ENCODE results near the gene HENMT1.
A peak's percentile ranks its signal among the peaks of the same experiment; 100 is the strongest.
"Not testable (repeated sequence)": the region's sequence is repeated elsewhere in the genome, so short reads cannot be mapped to it uniquely, and the experiment has no call there.

Gene HENMT1

DNA sequence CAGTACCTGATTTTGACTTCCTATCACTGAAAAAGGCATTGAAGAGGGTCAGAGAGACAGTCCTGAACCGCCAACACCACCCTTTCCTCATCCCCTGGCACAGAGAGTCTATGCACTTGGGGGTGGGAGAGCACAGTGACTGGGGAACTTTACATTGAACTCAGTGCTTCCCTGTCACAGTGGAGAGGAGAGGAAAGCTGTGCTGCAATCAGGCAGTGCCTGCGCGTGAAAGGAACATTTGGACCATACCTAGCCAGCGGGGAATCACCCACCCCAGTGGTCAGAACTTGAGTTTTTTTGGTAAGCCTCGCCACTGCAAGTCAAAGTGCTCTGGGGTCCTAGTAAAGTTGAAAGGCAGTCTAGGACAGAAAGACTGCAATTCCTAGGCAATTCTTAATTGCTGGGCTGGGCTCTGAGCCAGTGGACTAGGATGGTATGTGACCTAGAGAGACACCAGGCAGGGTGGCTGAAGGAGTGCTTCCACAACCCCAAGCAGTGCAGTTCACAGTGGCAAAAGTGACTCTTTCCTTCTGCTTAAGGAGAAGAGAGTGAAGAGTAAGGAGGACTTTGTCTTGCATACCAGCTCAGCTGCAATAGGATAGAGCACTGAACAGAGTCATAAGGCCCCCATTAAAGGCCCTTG is 9.4 kb upstream of the HENMT1 start:
- DNase-seq (ENCODE audit: low spot score): no peak

DNA sequence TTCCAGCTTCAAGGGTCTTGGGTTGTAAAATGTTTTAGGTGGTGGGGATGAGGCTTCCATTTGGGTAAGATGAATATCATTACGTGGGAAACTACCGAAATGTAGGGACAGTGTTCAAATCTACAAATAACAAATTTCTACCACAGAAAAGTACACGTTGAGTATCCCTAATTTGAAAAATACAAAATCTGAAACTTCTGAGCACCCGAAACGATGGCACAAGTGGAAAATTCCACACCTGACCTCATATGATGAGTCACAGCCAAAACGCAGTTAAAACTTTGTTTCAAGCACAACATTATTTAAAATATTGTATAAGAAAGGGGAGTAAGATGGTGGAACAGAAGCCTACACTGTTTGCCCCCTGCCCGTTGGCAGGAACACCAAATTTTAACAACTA is 8.8 kb upstream of the HENMT1 start:
- no peak for DNase-seq (ENCODE audit: low spot score)

DNA sequence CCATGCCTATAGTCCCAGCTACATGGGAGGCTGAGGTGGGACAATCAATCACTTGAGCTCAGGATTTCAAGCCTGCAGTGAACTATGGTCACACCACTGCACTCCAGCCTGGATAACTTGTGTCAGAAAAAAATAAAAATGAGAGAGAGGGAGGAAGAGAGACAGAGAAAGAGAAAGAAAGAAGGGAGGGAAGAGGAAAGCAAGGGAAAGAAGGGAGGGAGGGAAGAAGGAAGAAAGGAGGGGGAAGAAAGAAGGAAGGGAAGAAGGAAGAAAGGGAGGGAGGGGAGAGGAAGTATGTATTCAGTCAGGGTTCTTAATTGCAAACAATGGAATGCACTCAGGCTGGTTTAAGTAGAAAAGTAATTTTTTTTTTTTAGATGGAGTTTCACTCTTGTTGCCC is 7.9 kb upstream of the HENMT1 start:
- no peak for DNase-seq (ENCODE audit: low spot score)

DNA sequence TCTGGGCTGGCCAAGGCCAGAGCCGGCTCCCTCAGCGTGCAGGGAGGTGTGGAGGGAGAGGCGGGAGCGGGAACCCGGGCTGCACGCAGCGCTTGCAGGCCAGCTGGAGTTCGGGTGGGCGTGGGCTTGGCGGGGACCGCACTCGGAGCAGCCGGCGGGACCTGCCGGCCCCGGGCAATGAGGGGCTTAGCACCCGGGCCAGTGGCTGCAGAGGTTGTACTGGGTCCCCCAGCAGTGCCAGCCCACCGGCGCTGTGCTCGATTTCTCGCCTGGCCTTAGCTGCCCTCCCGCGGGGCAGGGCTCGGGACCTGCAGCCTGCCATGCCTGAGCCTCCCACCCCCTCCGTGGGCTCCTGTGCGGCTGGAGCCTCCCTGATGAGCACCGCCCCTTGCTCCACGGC is 6.5 kb upstream of the HENMT1 start:
- DNase-seq (ENCODE audit: low spot score): not testable (repeated sequence)

DNA sequence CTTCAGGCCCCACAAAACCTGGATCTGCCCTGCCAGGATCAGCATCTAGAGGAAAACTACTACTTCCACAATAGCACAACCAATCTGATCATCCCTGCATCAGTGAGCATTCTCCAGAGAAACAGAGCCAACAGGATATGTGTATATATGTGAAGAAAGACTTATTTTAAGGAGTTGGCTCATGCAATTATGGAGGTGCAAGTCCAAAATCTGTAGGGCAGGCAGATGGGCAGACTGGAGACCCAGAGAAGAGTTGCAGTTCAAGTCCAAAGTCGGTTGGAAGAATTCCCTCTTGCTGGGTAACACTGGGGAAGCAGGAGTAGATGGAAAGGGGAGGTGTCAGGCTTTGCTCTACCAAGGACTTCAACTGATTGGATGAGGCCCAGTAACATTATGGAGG is 4.9 kb upstream of the HENMT1 start:
- no peak for DNase-seq (ENCODE audit: low spot score)

DNA sequence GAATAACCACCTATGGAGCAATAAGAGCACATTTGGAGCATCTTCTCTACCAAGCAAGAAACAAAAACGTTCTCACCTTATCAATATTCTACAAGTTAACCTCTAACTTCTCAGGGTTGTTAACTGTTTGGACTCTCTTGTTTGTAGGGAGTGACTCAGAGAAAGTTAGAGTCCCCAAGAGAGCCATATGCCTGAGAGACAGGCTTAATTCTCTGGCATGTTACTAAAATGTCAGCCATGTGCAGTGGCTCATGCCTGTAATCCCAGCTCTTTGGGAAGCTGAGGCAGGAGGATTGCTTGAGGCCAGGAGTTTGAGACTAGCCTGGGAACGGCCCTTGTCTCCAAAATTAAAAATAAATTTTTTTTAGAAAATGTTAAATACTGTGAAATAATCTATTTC is 4.2 kb upstream of the HENMT1 start:
- DNase-seq (ENCODE audit: low spot score): no peak

DNA sequence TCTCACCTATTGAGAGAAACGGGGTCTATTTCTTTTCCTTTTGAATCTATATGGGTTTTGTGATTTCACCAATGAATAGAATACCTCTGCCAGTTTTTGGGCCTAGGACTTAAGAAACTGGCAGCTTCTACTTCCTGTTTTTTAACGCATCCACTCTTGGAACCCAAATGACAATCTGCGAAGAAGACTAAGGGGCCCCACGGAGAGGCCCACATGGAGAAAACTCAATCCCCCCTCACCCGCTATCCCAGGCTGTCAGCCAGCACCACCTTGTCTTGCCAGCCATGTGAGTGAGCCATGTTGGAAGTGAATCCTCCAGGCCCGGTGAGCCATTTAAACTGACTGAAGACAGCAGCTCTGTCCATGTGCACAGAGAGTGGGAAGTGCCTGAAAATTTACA is 3.6 kb upstream of the HENMT1 start:
- DNase-seq (ENCODE audit: low spot score): no peak

DNA sequence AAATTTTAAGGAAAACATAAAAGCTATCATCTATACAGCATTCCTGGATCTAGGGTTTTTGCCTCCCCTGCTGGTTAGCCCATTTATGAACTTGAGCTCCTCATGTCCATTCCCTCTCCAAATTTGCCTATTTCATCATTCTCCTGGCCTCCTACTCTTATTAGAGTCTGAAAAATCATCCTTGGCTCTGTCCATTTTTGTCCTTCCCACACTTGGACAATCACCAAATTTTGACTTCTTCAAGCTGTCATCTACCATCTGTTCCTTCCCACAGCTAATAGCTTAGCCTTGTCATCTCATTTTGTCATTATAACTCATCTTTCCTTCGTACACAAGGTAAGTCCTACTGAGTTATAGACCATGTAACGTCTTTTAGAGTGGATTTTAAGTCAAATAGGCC is 2.2 kb upstream of the HENMT1 start:
- DNase-seq (ENCODE audit: low spot score): no peak

DNA sequence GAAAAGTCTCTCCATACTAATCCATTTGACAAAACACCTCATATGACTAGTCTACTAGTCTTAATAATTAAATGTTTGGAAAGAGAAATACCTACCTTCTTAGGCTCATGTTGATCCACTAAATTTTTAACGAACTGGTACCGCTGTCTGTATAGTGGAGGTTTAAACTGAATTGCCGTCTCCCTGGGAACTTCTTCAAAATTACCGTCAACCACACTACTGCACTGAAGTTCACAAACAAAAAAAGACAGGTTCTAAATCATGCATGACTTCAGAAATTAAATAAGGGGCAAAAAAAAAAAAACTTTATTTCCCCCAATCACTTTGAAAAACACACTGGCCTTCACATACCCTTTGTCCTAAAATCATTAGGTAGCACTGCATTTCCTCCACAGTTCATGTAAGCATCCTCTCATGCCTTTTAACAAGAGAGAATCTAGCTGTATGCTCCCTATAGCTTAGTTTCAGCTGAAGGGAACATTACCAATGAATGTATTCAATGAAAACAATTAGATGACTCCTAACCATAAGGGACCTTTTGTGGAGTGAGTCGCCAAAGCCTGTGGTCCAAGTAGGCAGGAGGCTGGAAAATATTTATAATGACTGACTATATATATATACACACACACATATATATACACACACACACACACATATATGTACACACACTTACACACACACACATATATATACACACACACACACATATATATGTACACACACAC is 3.4 kb downstream of the HENMT1 start:
- DNase-seq (ENCODE audit: low spot score): no peak

DNA sequence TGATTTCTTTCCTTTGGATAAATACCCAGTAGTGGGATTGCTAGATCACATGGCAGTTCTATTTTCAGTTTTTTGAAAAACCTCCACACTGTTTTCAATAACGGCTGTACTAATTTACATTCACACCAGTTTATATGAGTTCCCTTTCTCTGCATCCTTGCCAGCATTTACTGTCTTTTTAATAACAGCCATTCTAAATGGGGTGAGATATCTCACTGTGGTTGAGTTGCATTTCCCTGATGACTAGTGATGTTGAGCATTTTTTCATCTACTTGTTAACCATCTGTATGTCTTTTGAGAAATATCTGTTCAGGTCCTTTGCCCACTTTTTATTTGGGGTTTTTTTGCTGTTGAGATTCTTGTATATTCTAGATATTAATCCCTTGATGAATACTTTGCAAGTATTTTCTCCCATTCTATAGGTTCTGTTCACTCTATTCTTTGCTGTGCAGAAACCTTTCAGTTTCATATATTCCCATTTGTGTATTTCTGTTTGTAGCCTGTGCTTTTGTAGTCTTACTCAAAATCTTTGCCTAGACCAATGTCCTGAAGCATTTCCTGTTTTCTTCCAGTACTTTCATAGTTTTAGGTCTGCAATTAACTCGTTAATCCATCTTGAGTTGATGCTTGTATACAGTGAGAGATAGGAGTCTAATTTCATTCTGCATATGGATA is 7.3 kb downstream of the HENMT1 start:
- no peak for DNase-seq (ENCODE audit: low spot score)

DNA sequence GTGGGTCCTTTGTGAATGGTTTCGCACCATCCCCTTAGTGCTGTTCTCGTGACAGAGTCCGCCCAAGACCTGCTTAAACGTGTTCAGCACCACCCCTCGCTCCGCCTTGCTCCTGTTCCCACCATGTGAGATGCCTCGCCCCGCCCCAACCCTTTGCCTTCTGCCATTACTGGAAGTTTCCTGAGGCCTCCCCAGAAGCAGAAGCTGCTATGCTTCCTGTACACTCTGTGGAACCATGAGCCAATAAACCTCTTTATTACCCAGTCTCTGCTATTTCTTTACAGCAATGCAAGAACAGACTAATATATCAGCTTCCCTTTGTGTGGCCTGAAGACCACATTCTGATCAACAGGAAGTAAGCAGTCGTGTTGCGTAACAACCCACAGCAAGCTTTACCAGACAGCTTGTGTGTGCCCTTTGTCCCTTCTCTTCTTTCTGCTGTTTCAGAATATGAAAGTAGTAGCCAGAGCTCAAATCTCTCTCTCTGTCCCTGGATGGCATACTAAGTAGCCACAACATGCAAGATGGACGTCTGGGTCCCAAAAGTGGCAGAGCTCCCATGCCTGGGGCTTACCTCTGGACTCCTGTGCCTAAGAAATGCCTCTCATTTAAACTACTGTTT is 14.1 kb downstream of the HENMT1 start:
- DNase-seq (ENCODE audit: low spot score): no peak

DNA sequence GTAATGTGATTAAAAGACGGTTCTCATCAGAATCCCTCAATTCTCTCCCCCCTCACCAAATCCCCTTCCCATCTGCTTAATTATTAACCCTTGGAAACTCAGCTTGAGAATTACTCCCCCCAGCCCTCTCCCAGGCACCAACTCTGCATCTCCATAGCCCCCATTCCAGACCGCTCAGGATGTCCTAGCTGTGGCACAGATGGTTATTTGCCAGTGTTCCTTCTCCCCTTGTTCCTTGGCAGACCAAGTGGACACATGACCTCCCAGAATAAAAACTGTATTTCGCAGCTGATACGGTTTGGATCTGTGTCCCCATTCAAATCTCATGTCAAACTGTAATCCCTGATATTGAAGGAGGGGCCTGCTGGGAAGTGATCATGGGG is 14.6 kb downstream of the HENMT1 start:
- no peak for DNase-seq (ENCODE audit: low spot score)

DNA sequence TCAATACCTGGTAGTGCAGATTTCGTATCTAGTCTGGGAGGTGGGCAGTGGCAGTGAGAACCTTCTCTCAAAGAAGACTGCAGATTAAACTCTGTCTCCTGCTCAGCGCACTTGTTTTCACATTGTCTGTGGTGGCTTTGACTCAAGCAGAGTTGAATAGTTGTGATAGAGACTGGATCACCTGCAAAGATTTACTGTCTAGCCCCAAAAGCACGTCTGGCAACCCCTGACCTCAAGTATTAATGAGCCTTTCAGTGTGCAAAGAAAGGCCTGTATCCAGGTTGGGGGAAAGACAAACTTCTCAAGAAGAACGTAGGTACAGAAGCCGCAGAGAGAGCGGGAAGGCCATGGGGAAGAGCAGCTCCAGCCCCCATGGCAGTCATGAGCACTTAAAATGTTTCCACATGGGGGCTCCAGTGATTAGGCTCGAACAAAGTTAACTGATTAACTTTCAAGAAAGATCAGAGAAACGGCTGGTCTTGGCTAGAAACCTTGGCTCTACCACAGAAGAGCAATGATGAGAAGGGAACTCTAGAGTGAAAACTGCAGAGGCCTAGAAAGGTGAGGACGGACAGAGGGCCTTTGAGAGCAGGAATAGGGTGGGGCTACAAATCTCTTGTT is 15.2 kb downstream of the HENMT1 start:
- DNase-seq (ENCODE audit: low spot score): no peak

DNA sequence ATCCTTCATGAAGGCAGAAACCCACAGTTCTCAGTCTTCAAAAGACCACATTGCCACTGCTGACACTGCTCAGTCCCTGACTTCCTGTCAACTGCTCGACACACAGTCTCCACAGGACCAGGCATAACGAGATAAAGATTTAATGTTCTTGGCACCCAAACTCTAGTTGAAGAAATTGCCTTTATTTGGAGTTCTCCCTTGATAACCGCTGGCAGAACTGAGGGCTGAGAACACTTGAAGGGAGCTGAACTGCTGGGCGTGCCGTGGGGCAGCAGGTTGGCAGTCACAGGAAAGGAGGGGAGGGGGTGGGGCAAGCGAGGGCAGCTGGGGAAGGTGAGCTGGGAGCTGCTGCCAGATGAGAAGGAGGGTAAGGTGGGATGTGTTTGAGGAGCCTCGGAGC is 15.9 kb downstream of the HENMT1 start:
- DNase-seq (ENCODE audit: low spot score): no peak

DNA sequence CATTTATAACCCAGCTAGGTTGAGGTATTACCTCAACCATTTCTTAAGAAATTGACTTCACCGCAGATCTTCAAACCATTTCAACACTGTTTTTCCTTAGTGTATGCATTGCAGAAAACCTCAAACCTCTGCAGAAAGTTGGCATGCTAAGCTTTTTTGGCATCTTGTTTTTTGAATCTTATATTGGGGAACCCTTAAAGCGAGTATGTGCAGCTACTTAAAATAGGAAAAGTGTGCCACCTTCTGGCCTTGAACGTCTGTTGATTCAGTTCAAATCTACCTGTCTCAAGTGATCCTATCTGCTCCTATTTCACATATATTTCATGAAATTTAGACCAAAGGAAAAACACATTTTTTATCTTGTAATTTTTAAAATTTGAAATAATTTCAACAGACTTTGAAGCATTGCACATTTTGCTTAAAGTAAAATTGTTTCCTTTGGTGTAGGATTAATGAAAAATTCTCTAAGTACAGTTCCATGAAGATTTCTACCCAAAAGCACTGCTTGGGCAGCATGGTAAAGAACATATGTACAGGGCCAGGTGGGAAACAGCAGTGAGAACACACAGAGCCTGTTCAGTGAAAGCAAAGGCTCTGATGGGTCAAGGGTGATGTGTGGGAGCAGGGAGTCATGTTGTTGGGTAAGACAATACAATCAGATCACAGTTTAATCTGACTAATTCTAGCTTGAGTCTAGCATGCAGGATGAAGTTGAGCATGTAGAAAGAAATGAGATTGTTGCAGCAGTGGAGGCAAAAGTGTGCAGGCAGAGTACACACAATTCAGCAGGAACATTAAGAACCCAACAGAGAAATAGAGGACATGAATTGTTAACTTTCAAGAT is 17.2 kb downstream of the HENMT1 start:
- peak; percentile 42 for DNase-seq (ENCODE audit: low spot score)

DNA sequence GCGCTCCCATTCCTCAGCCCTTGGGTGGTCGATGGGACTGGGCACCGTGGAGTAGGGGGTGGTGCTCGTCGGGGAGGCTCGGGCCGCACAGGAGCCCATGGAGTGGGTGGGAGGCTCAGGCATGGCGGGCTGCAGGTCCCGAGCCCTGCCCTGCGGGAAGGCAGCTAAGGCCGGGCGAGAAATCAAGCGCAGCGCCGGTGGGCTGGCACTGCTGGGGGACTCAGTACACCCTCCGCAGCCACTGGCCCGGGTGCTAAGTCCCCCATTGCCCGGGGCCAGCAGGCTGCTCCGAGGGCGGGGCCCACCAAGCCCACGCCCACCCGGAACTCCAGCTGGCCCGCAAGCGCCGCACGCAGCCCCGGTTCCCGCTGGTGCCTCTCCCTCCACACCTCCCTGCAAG is 20.0 kb downstream of the HENMT1 start:
- not testable (repeated sequence) for DNase-seq (ENCODE audit: low spot score)

DNA sequence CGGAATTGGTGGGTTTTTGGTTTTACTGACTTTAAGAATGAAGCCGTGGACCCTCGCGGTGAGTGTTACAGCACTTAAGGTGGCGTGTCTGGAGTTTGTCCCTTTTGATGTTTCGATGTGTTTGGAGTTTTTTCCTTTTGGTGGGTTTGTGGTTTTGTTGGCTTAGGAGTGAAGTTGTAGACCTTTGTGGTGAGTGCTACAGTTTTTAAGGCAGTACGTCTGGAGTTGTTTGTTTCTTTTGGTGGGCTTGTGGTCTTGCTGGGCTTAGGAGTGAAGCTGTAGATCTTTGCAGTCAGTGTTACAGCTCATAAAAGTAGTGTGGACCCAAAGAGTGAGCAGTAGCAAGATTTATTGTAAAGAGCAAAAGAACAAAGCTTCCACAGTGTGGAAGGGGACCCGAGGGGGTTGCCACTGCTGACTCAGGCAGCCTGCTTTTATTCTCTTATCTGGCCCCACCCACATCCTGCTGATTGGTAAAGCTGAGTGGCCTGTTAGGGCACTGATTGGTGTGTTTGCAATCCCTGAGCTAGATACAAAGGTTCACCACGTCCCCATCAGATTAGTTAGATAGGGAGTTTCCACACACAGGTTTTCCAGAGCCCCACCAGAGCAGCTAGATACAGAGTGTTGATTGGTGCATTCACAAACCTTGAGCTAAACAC is 20.9 kb downstream of the HENMT1 start:
- no peak for DNase-seq (ENCODE audit: low spot score)

DNA sequence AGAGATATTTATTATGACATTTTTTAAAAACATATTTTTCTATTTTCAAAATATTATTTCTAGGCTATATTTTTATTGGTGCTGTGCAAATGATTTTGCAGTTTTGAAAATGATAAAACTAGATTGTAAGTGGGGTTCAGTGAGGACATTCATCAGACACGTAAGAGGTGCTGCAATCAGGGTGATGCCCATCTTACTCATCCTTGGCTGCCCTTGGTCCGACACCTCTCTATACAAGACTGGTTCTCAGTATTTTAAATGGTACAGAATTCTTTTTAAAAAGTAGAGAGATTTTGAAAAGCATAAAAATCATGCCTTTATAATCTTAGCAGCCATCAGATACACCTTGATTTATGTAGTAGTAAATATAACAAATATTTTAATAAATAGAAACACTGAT is 24.0 kb downstream of the HENMT1 start:
- no peak for DNase-seq (ENCODE audit: low spot score)

DNA sequence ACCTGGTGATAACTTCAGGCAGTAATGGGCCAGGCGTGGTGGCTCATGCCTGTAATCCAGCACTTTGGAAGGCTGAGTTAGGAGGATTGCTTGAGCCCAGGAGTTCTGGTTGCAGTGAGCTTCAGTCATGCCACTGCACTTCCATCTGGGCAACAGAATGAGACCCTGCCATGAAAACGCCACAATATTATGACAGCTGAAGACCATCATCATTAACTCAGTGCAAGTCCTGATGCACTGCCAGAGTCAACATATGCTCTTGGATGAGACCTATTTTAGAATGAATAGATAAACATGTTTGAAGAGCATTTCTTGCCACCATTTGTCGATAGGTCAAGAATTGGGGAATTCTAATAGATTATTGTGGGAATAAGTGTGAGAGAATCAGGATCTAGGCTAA is 26.4 kb downstream of the HENMT1 start:
- no peak for DNase-seq (ENCODE audit: low spot score)

DNA sequence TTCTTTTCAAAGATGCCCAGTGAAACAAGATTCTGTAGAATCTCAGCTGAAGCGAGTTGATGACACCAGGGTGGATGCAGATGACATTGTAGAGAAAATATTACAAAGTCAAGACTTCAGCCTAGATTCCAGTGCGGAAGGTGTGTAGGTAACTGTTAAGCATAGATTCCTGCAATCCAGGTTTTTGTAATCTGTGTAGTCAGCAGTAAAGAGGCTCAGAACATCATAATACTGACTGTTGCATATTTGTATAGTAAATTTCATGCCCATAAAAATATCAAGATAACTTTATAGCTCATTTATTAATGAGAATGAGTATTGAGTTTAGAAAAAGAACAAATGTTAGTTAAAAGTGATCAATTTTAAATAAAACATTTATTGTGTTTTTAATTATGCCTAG is 32.2 kb downstream of the HENMT1 start:
- DNase-seq (ENCODE audit: low spot score): no peak

DNA sequence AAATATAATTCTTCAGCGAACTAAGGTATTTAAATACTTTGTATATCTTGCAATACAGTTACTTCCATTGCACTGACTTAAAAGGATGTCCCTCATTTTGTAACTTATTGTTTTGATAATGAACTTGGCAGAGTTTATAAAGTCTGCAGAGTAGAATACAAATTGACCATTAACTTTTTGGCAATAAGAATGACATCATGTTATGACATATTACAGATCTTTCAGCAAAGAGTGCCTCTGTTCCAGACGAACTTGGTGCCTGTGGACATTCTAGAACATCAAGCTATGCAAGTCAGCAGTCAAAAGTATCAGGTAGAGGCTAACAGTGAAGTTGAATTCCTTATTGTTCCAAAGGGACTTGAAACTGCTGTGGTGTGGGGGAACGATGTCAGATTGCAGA is 32.9 kb downstream of the HENMT1 start:
- DNase-seq (ENCODE audit: low spot score): no peak

Data from D341Med (cell line).